Bronchial epithelial cell (primary cell): ENCODE results near the gene SRPK2. TPM values are rescaled to one million over a fixed set of nuclear protein-coding genes. Genes with fewer than 3 reads are reported as not detected.
A peak's percentile ranks its signal among the peaks of the same experiment; 100 is the strongest.
"Not testable (repeated sequence)": the region's sequence is repeated elsewhere in the genome, so short reads cannot be mapped to it uniquely, and the experiment has no call there.

Source experiments
- DNase-seq: peaks from one replicate; pipeline ENCODE4 v3.0.0-alpha.2; 2010; ENCODE audit warnings: low read depth
- FAIRE-seq: peaks from 2 replicates; lab custom pipeline; 2011; peaks lifted over from hg19 to GRCh38; lab: Jason Lieb, UNC
- H3K27me3 ChIP-seq: 2 replicates; pipeline ENCODE4 v1.5.1; 2011; ENCODE audit warnings: low read length; ENCODE audit not compliant: control insufficient read depth, insufficient read depth
- H3K36me3 ChIP-seq: 2 replicates; pipeline ENCODE4 v1.5.1; 2011; ENCODE audit warnings: low read length; ENCODE audit not compliant: control insufficient read depth, insufficient read depth
- H3K4me3 ChIP-seq: 2 replicates; pipeline ENCODE4 v1.5.1; 2011; ENCODE audit warnings: mild to moderate bottlenecking, low read depth, low read length, control low read depth
- total RNA-seq: library from RNA; depleted of rRNA; stranded (reverse); fragments of >200 nt; gene quantifications from 2 replicates; pipeline ENCODE4 v1.2.1, GENCODE V29; 2014
- TF ChIP-seq, protein P1 (sequence below): IDR thresholded peaks from 2 replicates; pipeline ENCODE4 v1.5.1; 2011; ENCODE audit warnings: mild to moderate bottlenecking, moderate library complexity, low read length, control low read depth, inconsistent platforms; ENCODE audit not compliant: insufficient read depth, severe bottlenecking

The SRPK2 gene
- total RNA-seq, 1 donor from 2014 or later: 43.4 TPM

DNA sequence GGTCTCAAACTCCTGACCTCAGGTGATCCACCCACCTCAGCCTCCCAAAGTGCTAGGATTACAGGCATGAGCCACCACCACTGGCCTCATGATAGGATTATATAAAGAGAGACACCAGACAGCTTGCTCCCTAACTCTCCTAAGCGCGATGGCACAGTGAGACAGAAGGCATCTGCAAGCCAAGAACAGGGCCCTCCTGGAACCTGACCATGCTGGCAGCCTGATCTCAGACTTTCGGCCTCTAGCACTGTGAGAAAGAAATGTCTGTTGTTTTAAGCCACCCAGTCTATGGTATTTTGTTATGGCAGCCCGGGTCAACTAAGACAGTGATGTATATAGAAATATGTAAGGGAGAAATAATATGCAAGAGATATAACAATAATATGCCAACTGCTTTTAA is 51.2 kb downstream of the SRPK2 start:
- no peak overlapping the region for H3K4me3 ChIP-seq
- FAIRE-seq (no peak), DNase-seq (no peak)
- no peaks in the 10 kb centered on the region for H3K27me3 ChIP-seq
- no peaks in the 10 kb centered on the region for H3K36me3 ChIP-seq
- TF ChIP-seq, protein P1, sequence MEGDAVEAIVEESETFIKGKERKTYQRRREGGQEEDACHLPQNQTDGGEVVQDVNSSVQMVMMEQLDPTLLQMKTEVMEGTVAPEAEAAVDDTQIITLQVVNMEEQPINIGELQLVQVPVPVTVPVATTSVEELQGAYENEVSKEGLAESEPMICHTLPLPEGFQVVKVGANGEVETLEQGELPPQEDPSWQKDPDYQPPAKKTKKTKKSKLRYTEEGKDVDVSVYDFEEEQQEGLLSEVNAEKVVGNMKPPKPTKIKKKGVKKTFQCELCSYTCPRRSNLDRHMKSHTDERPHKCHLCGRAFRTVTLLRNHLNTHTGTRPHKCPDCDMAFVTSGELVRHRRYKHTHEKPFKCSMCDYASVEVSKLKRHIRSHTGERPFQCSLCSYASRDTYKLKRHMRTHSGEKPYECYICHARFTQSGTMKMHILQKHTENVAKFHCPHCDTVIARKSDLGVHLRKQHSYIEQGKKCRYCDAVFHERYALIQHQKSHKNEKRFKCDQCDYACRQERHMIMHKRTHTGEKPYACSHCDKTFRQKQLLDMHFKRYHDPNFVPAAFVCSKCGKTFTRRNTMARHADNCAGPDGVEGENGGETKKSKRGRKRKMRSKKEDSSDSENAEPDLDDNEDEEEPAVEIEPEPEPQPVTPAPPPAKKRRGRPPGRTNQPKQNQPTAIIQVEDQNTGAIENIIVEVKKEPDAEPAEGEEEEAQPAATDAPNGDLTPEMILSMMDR: no peak

DNA sequence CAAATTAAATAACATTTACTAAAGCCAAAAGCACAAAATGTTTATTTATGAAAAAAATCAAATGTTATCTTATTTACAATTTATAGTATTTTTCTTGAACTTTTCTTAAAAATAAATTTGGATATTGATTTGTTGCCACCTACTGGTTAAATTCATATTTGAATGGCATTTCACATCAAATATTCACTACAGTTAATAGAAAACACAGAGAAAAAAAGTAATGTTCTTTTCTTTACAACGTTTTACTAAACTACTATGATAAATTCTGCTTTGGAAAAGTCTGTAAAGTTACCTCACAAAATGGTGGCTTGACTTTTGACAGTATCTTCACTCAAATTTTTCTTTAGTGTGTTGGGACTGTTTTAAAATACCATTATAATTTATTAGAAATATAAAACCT is 52.7 kb downstream of the SRPK2 start:
- no peak for FAIRE-seq
- peak; percentile 38 for DNase-seq
- no peaks in the 10 kb centered on the region for H3K27me3 ChIP-seq
- no peaks in the 10 kb centered on the region for H3K36me3 ChIP-seq
- TF ChIP-seq, protein P1: no peak
- no peak overlapping the region for H3K4me3 ChIP-seq

DNA sequence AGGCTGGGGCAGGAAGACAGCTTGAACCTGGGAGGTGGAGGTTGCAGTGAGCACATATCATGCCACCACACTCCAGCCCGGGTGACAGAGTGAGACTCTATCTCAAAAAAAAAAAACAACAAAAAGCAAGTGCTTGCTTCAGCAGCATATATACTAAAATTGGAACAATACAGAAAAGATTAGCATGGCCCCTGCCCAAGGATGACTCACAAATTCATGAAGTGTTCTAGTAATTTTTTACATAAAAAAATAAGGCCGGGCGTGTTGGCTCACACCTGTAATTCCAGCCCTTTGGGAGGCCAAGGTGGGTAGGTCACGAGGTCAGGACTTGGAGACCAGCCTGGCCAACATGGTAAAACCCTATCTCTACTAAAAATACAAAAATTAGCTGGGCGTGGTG is 56.1 kb downstream of the SRPK2 start:
- not testable (repeated sequence) for H3K36me3 ChIP-seq, FAIRE-seq, DNase-seq, H3K27me3 ChIP-seq, H3K4me3 ChIP-seq

DNA sequence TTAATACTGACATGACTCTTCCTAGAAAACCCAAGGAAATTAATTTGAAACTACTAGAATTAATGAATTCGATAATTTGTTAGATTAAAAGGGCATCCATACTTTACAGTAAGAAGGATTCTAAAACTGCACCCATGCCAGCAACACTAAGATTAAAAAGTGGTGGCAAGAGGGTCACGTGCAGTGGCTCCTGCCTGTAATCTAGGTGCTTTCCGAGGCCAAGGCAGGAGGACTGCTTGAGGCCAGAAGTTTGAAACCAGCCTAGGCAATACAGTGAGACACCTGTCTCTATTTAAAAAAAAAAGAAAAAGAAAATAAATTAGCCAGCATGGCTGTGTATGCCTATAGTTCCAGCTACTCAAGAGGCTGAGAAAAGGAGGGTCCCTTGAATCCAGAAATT is 58.2 kb downstream of the SRPK2 start:
- DNase-seq: no peak
- H3K4me3 ChIP-seq: no peak overlapping the region
- TF ChIP-seq, protein P1: no peak
- FAIRE-seq: no peak
- H3K27me3 ChIP-seq: no peaks in the 10 kb centered on the region
- H3K36me3 ChIP-seq: no peaks in the 10 kb centered on the region

GRCh38 chr7:105327201-105327600 is 61.5 kb downstream of the SRPK2 start:
- no peak for DNase-seq
- no peaks in the 10 kb centered on the region for H3K36me3 ChIP-seq
- TF ChIP-seq, protein P1: no peak
- no peak overlapping the region for H3K4me3 ChIP-seq
- no peak for FAIRE-seq
- H3K27me3 ChIP-seq: no peaks in the 10 kb centered on the region

DNA sequence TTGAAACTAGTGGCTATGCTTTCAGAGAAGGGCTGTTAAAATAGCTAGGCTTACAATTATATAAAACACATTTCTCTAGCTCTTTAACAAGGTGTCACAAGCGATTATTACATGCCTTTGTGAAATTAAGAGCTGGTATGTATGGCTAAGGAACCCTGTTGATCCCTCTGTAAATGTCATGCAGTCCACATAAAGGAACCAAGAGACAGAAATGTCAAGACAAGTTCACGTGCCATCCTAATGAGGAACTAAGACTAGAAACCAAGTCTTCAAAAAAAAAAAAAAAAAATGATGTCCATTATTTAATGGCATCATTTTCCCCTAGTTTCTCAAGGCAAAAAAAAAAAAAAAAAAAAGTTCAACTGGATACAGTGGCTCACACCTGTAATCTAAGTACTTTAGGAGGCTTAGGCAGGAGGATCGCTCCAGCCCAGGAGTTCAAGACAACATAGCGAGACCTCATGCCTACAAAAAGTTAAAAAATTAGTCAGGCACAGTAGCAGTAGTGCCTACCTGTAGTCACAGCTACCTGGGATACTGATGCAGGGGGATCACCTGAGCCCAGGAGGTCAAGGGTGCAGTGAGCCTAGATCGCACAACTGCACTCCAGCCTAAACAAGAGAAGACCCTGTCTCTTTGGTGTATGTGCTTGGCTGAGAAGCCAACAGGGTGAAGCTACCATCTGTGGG is 63.4 kb downstream of the SRPK2 start:
- DNase-seq (no peak), FAIRE-seq (no peak)
- H3K4me3 ChIP-seq: no peak overlapping the region
- no peaks in the 10 kb centered on the region for H3K36me3 ChIP-seq
- H3K27me3 ChIP-seq: no peaks in the 10 kb centered on the region
- TF ChIP-seq, protein P1: no peak

- H3K4me3 ChIP-seq, H3K27me3 ChIP-seq, FAIRE-seq, DNase-seq, H3K36me3 ChIP-seq: not testable (repeated sequence)
These were observed 64.1 kb downstream of the SRPK2 start for GRCh38 chr7:105324606-105325005.
